NCI-H82 treated with DMSO at 0.1 percent for 48 hours (cell line): Measurements from ENCODE around the gene LONRF2.

Experiments used
- DNase-seq: peaks from one replicate; lab custom pipeline; 2025; ENCODE audit not compliant: unreplicated experiment; lab: John Stamatoyannopoulos, UW

The LONRF2 gene

GRCh38 chr2:100276716-100277115 is 45.6 kb downstream of the LONRF2 start:
- no peak for DNase-seq

DNA sequence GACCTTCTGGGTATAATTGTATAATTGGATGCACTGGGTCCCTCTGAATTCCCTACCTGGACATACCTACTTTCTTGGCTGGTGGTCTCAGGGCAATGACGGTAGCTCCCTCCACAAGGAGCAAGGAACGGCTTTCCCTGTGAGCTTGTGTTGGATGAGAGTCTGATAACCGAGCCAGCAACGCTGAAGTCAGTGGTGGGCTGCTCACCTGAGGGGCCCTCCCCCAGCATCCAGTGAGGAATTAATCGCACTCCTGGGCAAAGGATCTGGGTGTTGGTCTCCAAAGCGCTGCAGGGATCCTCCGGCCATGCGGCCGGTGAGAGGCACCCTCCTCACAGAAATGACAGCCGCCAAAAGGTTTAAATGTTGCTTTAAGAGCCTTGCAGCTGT is 47.1 kb downstream of the LONRF2 start:
- DNase-seq, result no peak

- DNase-seq, result no peak
Measured at GRCh38 chr2:100274566-100275199, 47.6 kb downstream of the LONRF2 start.

DNA sequence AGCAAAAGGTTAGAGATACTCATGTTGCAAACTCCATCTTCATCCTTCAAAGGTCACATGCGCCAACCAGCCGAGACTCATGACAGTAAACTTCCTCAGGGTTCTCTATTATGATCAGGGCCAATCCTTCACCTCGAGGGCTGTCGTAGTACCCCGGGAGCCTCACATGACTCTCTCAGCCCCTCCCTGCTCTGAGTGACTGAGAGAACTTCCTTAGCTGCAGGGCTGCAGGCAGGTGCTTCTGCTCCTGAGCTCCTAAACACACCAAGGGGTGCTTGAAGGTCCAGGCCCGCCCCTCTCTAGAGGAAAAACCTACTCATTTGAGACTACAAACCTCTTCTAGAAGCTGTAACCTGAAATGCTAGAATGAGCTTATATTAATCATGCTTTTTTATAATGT is 48.2 kb downstream of the LONRF2 start:
- DNase-seq, result no peak

- no peak for DNase-seq
Measured at GRCh38 chr2:100273387-100273786, 48.9 kb downstream of the LONRF2 start.

- no peak for DNase-seq
Measured at GRCh38 chr2:100272841-100273329, 49.4 kb downstream of the LONRF2 start.

GRCh38 chr2:100271210-100271609 is 51.1 kb downstream of the LONRF2 start:
- DNase-seq, result no peak

GRCh38 chr2:100270381-100271146 is 51.7 kb downstream of the LONRF2 start:
- DNase-seq, result no peak

- no peak for DNase-seq
Measured at GRCh38 chr2:100269889-100270288, 52.4 kb downstream of the LONRF2 start.

DNA sequence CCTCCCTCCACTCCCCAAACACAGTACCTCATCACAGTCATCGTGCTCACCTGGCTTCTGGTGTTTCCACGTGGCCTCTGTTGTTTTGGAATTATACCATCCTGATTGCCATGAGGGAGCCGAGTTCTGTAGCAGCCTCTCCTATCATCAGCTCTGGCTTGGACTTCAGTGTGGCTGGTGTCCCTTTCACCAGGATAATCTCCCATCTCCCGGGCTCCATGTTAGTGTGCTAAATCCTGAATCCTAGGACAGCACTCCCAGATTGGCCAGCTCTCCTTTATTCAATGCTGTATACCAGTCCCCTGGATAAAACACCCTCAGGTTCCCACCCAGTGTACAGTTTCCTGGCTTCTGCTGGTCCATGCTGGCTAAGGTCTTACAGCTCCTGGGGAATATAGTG is 53.3 kb downstream of the LONRF2 start:
- no peak for DNase-seq

GRCh38 chr2:100267751-100268150 is 54.5 kb downstream of the LONRF2 start:
- DNase-seq, result no peak

DNA sequence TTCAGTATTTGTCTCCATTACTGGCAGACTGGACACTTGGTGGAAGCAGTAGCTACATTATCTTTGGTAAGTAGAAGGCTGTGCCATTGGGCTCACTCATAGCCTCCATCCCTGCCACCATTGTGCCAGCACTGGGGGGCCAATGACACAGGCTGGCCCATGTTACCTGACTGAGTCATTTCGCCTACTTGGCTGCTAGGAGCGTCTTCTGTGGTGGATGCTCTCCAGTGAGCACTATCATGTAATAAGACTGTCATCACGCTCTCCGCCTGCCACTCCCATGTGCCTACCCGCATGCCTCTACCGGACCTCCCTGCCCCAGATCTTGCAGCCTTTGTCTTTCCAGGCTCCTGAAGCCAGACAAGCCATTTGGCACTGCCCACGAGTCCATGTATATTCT is 56.2 kb downstream of the LONRF2 start:
- DNase-seq, result no peak

DNA sequence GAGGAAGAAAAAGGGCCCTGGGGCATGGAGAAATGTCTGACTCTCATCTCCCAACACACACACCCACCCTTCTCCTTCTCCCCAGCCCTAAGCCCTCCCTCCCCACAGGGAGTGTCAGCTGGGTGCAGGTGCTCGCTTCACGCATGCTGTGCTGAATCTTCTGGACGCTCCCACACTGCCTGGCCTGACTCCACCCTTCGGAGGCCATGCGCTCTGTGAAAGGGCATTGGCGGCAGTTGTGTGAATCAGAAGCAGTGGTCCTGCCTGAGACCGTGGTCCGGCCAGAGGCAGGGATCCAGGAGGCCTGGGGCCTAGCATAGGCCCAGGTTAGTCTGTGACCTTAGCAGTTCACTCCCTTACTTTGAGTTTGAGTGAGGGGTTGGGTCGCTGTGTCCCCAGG is 57.1 kb downstream of the LONRF2 start:
- no peak for DNase-seq

DNA sequence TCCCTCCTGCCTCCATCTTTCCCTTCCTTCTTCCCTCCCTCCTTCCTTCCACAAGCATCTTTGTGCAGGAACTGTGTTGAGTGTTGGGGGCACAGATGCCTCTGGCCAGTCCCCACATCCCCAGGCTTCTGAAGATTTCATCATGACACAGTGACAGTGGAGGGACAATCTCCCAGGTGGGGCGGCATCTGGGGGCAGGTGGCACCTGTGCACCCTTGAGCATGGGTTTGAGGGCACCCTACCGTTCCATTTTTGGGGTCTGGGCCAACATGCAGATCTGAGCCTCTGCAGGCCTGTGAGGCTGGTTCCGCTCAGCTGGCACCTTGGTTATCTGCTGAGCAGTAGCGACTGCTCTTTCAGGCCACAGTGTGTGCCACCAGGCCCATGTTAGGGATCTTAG is 57.6 kb downstream of the LONRF2 start:
- DNase-seq, result no peak

- DNase-seq, result no peak
Measured at GRCh38 chr2:100264121-100264520, 58.2 kb downstream of the LONRF2 start.

DNA sequence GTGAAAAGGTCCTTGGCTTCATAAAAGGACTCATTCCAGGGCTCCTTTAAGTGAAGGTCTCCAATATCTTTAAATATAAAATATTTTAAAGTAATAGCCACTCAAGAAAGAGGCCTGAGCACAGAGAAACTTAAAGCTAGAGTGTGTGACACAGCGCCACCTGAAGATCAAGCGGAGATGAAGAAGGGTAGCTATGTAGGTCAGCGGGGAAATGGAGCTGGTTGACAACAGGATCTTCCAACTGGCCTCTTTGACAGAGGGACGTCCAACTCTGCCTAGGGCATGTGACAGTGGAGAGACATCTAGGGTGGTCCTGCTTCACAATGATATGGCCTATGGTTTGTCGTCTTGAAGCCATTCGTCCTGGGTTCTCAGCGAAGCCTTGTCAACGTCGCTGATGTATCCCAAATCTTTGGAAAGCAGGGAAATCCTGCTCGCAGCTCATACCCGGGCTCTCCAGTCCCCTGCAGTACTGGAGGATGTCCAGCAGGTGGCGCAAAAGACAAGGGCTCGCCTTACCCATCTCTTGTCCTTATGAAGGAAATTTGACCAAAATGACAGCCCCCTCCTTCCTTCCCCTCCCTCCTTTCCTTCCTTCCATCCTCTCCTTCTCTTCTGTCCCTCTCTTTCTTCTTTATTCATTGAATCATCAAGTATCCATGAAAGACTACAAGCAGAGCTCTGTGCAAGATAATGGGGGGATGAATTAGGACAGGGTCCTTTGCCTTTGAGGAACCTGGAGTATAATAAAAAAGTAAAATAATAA is 59.6 kb downstream of the LONRF2 start:
- DNase-seq, result no peak

GRCh38 chr2:100262046-100262445 is 60.3 kb downstream of the LONRF2 start:
- no peak for DNase-seq

GRCh38 chr2:100260712-100261620 is 61.3 kb downstream of the LONRF2 start:
- DNase-seq, result no peak

GRCh38 chr2:100259106-100259505 is 63.2 kb downstream of the LONRF2 start:
- DNase-seq, result no peak

DNA sequence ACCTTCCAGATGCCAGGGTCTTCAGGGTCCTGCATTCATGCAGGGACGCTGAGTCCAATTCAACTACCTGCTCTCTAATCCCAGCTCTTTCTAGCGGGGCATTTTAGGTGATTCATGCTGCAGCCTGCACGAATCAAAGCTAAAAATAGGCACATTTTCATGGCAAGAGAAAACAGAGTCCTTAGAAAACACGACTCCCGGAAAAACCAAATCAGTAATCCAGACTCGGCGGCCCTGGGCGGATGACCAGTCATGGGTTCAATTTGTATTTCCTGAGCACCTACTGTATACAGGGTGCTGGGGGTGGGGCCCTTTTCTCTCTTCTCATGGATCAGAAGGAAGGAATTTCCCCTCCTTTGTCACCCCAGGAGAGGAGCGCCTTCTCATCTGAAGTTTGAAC is 64.4 kb downstream of the LONRF2 start:
- no peak for DNase-seq

DNA sequence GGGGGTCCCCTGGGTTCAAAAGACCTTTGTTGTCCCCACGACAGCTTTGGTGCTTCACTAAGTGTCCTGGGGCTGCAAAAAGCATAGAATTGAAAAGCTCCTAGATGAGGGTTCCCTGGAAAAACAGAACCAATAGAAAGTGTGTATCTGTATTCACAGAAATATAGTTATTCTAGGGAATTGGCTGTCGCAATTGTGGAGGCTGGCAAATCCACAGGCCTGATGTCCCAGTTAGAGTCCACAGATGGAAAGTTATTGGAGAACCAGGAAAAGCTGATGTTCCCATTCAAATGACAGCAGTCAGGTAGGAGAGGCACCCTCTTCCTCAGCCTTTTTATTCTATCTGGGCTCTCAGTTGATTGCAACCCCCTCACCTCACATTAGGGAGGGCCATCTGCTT is 65.5 kb downstream of the LONRF2 start:
- no peak for DNase-seq
